Naive thymus-derived CD8-positive, alpha-beta T cell (primary cell): ENCODE data around the gene ARHGAP22. TPM values are rescaled to one million over a fixed set of nuclear protein-coding genes. Genes with fewer than 3 reads are reported as not detected.

Experiments
- ATAC-seq, 2 donors: fragments of 150-1000 bp; cut with Tn5 transposase in 1 of 2; sonication (Bioruptor Pico), chemical (Tn5 transposase) in 1 of 2; 1 replicate in 1 of 2; 2 replicates in 1 of 2; pipeline ENCODE4 v1.10.0; 2021; ENCODE audit warnings: mild to moderate bottlenecking in 2 of 2, moderate library complexity in 2 of 2
- POLR2A ChIA-PET: fragments of 350-600 bp; sonication (Branson Sonifier 250); formaldehyde crosslinking; loops from one replicate; lab custom pipeline; 2021; ENCODE audit warnings: antibody characterized with exemption; lab: Charles Lee
- DNase-seq, 10 donors: peaks; one replicate each; pipeline versions ENCODE4 v3.0.0 to v3.0.0-alpha.2; 2020 to 2022
- H3K27ac Mint-ChIP-seq, 10 donors: one replicate each; pipeline ENCODE4 v1.8.0; 2020 to 2022; ENCODE audit warnings: mild to moderate bottlenecking in 10 of 10, mixed read lengths in 10 of 10, moderate library complexity in 4 of 10, inconsistent platforms in 1 of 10
- H3K27me3 Mint-ChIP-seq, 5 donors: one replicate each; pipeline ENCODE4 v1.8.0; 2021 to 2022; ENCODE audit warnings: mixed read lengths in 5 of 5
- H3K36me3 Mint-ChIP-seq, 3 donors: one replicate each; pipeline ENCODE4 v1.8.0; 2020 to 2022; ENCODE audit warnings: mixed read lengths in 3 of 3, mild to moderate bottlenecking in 2 of 3, inconsistent platforms in 1 of 3
- H3K4me1 Mint-ChIP-seq, 4 donors: one replicate each; pipeline ENCODE4 v1.8.0; 2021 to 2022; ENCODE audit warnings: mixed read lengths in 4 of 4
- H3K4me3 Mint-ChIP-seq, 10 donors: one replicate each; pipeline ENCODE4 v1.8.0; 2020 to 2022; ENCODE audit warnings: mild to moderate bottlenecking in 10 of 10, mixed read lengths in 10 of 10, moderate library complexity in 6 of 10, inconsistent platforms in 1 of 10
- H3K9me3 Mint-ChIP-seq, 9 donors: one replicate each; pipeline ENCODE4 v1.8.0; 2020 to 2022; ENCODE audit warnings: mixed read lengths in 9 of 9, mild to moderate bottlenecking in 3 of 9, inconsistent platforms in 1 of 9, moderate library complexity in 1 of 9
- polyA plus RNA-seq, 3 donors: library from polyadenylated mRNA; unstranded; fragments of 300-500 nt; fragmentation: Illumina TruSeq; gene quantifications; one replicate each; pipeline ENCODE4 v1.2.3, GENCODE V29; 2021
- total RNA-seq, 8 experiments: library from RNA in 2 of 8; stranded (reverse) in 2 of 8; gene quantifications; one replicate each; pipeline ENCODE4 v1.2.3 and lab custom pipeline; 2021 to 2026

The ARHGAP22 gene
- total and polyA plus RNA-seq, 5 experiments from 2014 or later = 0.88 TPM; not detected in 4

GRCh38 chr10:48494611-48495010 is 110.3 kb downstream of the ARHGAP22 start:
- ATAC-seq (no peak), DNase-seq (no peak)
- Mint-ChIP-seq H3K36me3 (no peaks in the 10 kb centered on the region), H3K27me3 (peaks cover 2 to 48% (median 29%) of the 10 kb centered on the region in 5 donors), H3K27ac (peak overlapping the region in 2 of 10 donors; percentile 35 to 56), H3K4me3 (peak overlapping the region in 5 of 10 donors; percentile 2 to 59 (median 25)), H3K9me3 (no peaks in the 10 kb centered on the region), H3K4me1 (peaks cover 6 to 21% (median 14%) of the 10 kb centered on the region in 4 donors)
- POLR2A ChIA-PET = no interaction called here

GRCh38 chr10:48494073-48494472 is 110.8 kb downstream of the ARHGAP22 start:
- peaks cover 0 to 48% (median 29%) of the 10 kb centered on the region in 5 donors for H3K27me3 Mint-ChIP-seq
- POLR2A ChIA-PET = no interaction called here
- no peaks in the 10 kb centered on the region for H3K36me3 Mint-ChIP-seq
- H3K4me3 Mint-ChIP-seq = peak overlapping the region in 3 of 10 donors; percentile 2 to 59 (median 20)
- no peak for DNase-seq
- no peaks in the 10 kb centered on the region for H3K9me3 Mint-ChIP-seq
- peaks cover 6 to 21% (median 14%) of the 10 kb centered on the region in 4 donors for H3K4me1 Mint-ChIP-seq
- H3K27ac Mint-ChIP-seq = peak overlapping the region in 1 of 10 donors; percentile 5
- ATAC-seq = no peak

GRCh38 chr10:48493083-48493871 is 111.6 kb downstream of the ARHGAP22 start:
- DNase-seq = no peak
- Mint-ChIP-seq H3K4me3 (peak overlapping the region in 2 of 10 donors; percentile 19 to 24), H3K27me3 (peaks cover 0 to 48% (median 29%) of the 10 kb centered on the region in 5 donors), H3K36me3 (no peaks in the 10 kb centered on the region), H3K27ac (no peak overlapping the region), H3K9me3 (no peaks in the 10 kb centered on the region), H3K4me1 (peaks cover 6 to 21% (median 14%) of the 10 kb centered on the region in 4 donors)
- ATAC-seq = no peak
- POLR2A ChIA-PET = no interaction called here

- H3K4me1 Mint-ChIP-seq = peaks cover 6 to 21% (median 14%) of the 10 kb centered on the region in 4 donors
- H3K9me3 Mint-ChIP-seq = no peaks in the 10 kb centered on the region
- H3K27me3 Mint-ChIP-seq = peaks cover 1 to 42% (median 25%) of the 10 kb centered on the region in 5 donors
- H3K36me3 Mint-ChIP-seq = no peaks in the 10 kb centered on the region
- no peak overlapping the region for H3K27ac Mint-ChIP-seq
- H3K4me3 Mint-ChIP-seq = no peak overlapping the region
- DNase-seq (no peak), ATAC-seq (no peak)
- POLR2A ChIA-PET = no interaction called here
These were observed 112.7 kb downstream of the ARHGAP22 start for GRCh38 chr10:48492201-48492600.

GRCh38 chr10:48491392-48492139 is 113.3 kb downstream of the ARHGAP22 start:
- Mint-ChIP-seq H3K27ac (no peak overlapping the region), H3K27me3 (peaks cover 1 to 41% (median 22%) of the 10 kb centered on the region in 5 donors)
- no peak for DNase-seq

GRCh38 chr10:48490946-48491345 is 113.9 kb downstream of the ARHGAP22 start:
- POLR2A ChIA-PET = no interaction called here
- no peak for DNase-seq
- H3K36me3 Mint-ChIP-seq = no peaks in the 10 kb centered on the region
- H3K9me3 Mint-ChIP-seq = no peaks in the 10 kb centered on the region
- H3K4me3 Mint-ChIP-seq = no peak overlapping the region
- peaks cover 1 to 41% (median 21%) of the 10 kb centered on the region in 5 donors for H3K27me3 Mint-ChIP-seq
- peaks cover 6 to 21% (median 14%) of the 10 kb centered on the region in 4 donors for H3K4me1 Mint-ChIP-seq
- no peak overlapping the region for H3K27ac Mint-ChIP-seq
- ATAC-seq = no peak

More at GRCh38 chr10:48491392-48492139, 113.3 kb downstream of the ARHGAP22 start:
- Mint-ChIP-seq H3K4me1 (peaks cover 6 to 21% (median 14%) of the 10 kb centered on the region in 4 donors), H3K9me3 (no peaks in the 10 kb centered on the region), H3K36me3 (no peaks in the 10 kb centered on the region), H3K4me3 (no peak overlapping the region)
- no peak for ATAC-seq
- POLR2A ChIA-PET = no interaction called here

- POLR2A ChIA-PET = no interaction called here
- Mint-ChIP-seq H3K4me1 (peaks cover 6 to 21% (median 14%) of the 10 kb centered on the region in 4 donors), H3K27me3 (peaks cover 1 to 38% (median 21%) of the 10 kb centered on the region in 5 donors), H3K4me3 (no peak overlapping the region), H3K9me3 (no peaks in the 10 kb centered on the region), H3K36me3 (no peaks in the 10 kb centered on the region), H3K27ac (no peak overlapping the region)
- no peak for ATAC-seq
- DNase-seq = peak in 1 of 10 donors; percentile 7
These were observed 114.3 kb downstream of the ARHGAP22 start for GRCh38 chr10:48490571-48490940.

GRCh38 chr10:48489099-48489498 is 115.8 kb downstream of the ARHGAP22 start:
- POLR2A ChIA-PET = no interaction called here
- DNase-seq = peak in 1 of 10 donors; percentile 1
- no peaks in the 10 kb centered on the region for H3K9me3 Mint-ChIP-seq

GRCh38 chr10:48487244-48487643 is 117.6 kb downstream of the ARHGAP22 start:
- Mint-ChIP-seq H3K4me3 (no peak overlapping the region), H3K27ac (no peak overlapping the region), H3K4me1 (no peaks in the 10 kb centered on the region), H3K36me3 (no peaks in the 10 kb centered on the region), H3K27me3 (peaks cover 1 to 27% (median 8%) of the 10 kb centered on the region in 5 donors), H3K9me3 (no peaks in the 10 kb centered on the region)
- no peak for ATAC-seq
- POLR2A ChIA-PET = no interaction called here
- DNase-seq = no peak

More at GRCh38 chr10:48489099-48489498, 115.8 kb downstream of the ARHGAP22 start:
- Mint-ChIP-seq H3K4me1 (peaks cover 0 to 10% (median 5%) of the 10 kb centered on the region in 4 donors), H3K27ac (no peak overlapping the region), H3K4me3 (no peak overlapping the region), H3K27me3 (peaks cover 1 to 27% (median 10%) of the 10 kb centered on the region in 5 donors), H3K36me3 (no peaks in the 10 kb centered on the region)
- no peak for ATAC-seq

GRCh38 chr10:48485711-48486110 is 119.2 kb downstream of the ARHGAP22 start:
- Mint-ChIP-seq H3K4me1 (no peaks in the 10 kb centered on the region), H3K27ac (no peak overlapping the region), H3K27me3 (peaks cover 1 to 21% (median 2%) of the 10 kb centered on the region in 5 donors), H3K36me3 (no peaks in the 10 kb centered on the region), H3K9me3 (no peaks in the 10 kb centered on the region), H3K4me3 (no peak overlapping the region)
- ATAC-seq = no peak
- POLR2A ChIA-PET = no interaction called here
- DNase-seq = no peak

GRCh38 chr10:48484911-48485310 is 120.0 kb downstream of the ARHGAP22 start:
- H3K36me3 Mint-ChIP-seq = no peaks in the 10 kb centered on the region
- no peak for ATAC-seq
- no peak overlapping the region for H3K4me3 Mint-ChIP-seq
- no peak overlapping the region for H3K27ac Mint-ChIP-seq
- POLR2A ChIA-PET = no interaction called here
- DNase-seq = no peak
- peaks cover 0 to 20% (median 1%) of the 10 kb centered on the region in 5 donors for H3K27me3 Mint-ChIP-seq
- no peaks in the 10 kb centered on the region for H3K9me3 Mint-ChIP-seq
- H3K4me1 Mint-ChIP-seq = no peaks in the 10 kb centered on the region

- DNase-seq = no peak
- POLR2A ChIA-PET = no interaction called here
- no peaks in the 10 kb centered on the region for H3K4me1 Mint-ChIP-seq
- H3K27me3 Mint-ChIP-seq = peaks cover under 1 to 25% (median 5%) of the 10 kb centered on the region in 5 donors
- no peaks in the 10 kb centered on the region for H3K36me3 Mint-ChIP-seq
- no peak for ATAC-seq
- no peak overlapping the region for H3K4me3 Mint-ChIP-seq
- no peak overlapping the region for H3K27ac Mint-ChIP-seq
- H3K9me3 Mint-ChIP-seq = no peaks in the 10 kb centered on the region
These were observed 122.7 kb downstream of the ARHGAP22 start for GRCh38 chr10:48482207-48482606.

GRCh38 chr10:48481385-48481784 is 123.5 kb downstream of the ARHGAP22 start:
- Mint-ChIP-seq H3K27me3 (peaks cover 2 to 22% (median 5%) of the 10 kb centered on the region in 5 donors), H3K4me3 (no peak overlapping the region), H3K27ac (no peak overlapping the region), H3K4me1 (no peaks in the 10 kb centered on the region), H3K36me3 (no peaks in the 10 kb centered on the region), H3K9me3 (no peaks in the 10 kb centered on the region)
- DNase-seq (peak in 1 of 10 donors; percentile 11), ATAC-seq (no peak)
- POLR2A ChIA-PET = no interaction called here
